ENCODE results near the gene VEZT.
"Not testable (repeated sequence)": the region's sequence is repeated elsewhere in the genome, so short reads cannot be mapped to it uniquely, and the experiment has no call there.

VEZT gene

GRCh38 chr12:95319694-95320331, 102.2 kb downstream of the VEZT start:
- DNase-seq (ENCODE audit: low spot score): no peak

- no peak for DNase-seq (ENCODE audit: low spot score)
Observed at GRCh38 chr12:95321516-95322246, 104.1 kb downstream of the VEZT start.

GRCh38 chr12:95322326-95322725, 104.7 kb downstream of the VEZT start:
- DNase-seq (ENCODE audit: low spot score): no peak

- no peak for DNase-seq (ENCODE audit: low spot score)
Observed at GRCh38 chr12:95323212-95323611, 105.6 kb downstream of the VEZT start.

GRCh38 chr12:95324246-95324645, 106.6 kb downstream of the VEZT start:
- DNase-seq (ENCODE audit: low spot score): not testable (repeated sequence)

GRCh38 chr12:95325501-95325900, 107.9 kb downstream of the VEZT start:
- DNase-seq (ENCODE audit: low spot score): no peak

GRCh38 chr12:95326445-95326844, 108.8 kb downstream of the VEZT start:
- DNase-seq (ENCODE audit: low spot score): no peak

GRCh38 chr12:95326855-95327254, 109.2 kb downstream of the VEZT start:
- DNase-seq (ENCODE audit: low spot score): no peak

- DNase-seq (ENCODE audit: low spot score): no peak
Observed at GRCh38 chr12:95328708-95329107, 111.1 kb downstream of the VEZT start.

GRCh38 chr12:95335948-95336347, 118.3 kb downstream of the VEZT start:
- DNase-seq (ENCODE audit: low spot score): no peak

GRCh38 chr12:95336387-95337067, 118.9 kb downstream of the VEZT start:
- DNase-seq (ENCODE audit: low spot score): peak; percentile 87

- DNase-seq (ENCODE audit: low spot score): no peak
Observed at GRCh38 chr12:95337146-95337545, 119.5 kb downstream of the VEZT start.

- DNase-seq (ENCODE audit: low spot score): no peak
Observed at GRCh38 chr12:95339086-95339788, 121.6 kb downstream of the VEZT start.

GRCh38 chr12:95342008-95342407, 124.4 kb downstream of the VEZT start:
- no peak for DNase-seq (ENCODE audit: low spot score)

GRCh38 chr12:95343461-95344230, 126.0 kb downstream of the VEZT start:
- no peak for DNase-seq (ENCODE audit: low spot score)

- no peak for DNase-seq (ENCODE audit: low spot score)
Observed at GRCh38 chr12:95349291-95349690, 131.7 kb downstream of the VEZT start.

- no peak for DNase-seq (ENCODE audit: low spot score)
Observed at GRCh38 chr12:95351748-95352147, 134.1 kb downstream of the VEZT start.

All from left forelimb (tissue), 1 donor.